ENCODE data around the gene KLK15. TPM values are rescaled to one million over a fixed set of nuclear protein-coding genes. Genes with fewer than 3 reads are reported as not detected.

Gene KLK15
- total RNA-seq, 4 donors from 2014 or later = not detected

DNA sequence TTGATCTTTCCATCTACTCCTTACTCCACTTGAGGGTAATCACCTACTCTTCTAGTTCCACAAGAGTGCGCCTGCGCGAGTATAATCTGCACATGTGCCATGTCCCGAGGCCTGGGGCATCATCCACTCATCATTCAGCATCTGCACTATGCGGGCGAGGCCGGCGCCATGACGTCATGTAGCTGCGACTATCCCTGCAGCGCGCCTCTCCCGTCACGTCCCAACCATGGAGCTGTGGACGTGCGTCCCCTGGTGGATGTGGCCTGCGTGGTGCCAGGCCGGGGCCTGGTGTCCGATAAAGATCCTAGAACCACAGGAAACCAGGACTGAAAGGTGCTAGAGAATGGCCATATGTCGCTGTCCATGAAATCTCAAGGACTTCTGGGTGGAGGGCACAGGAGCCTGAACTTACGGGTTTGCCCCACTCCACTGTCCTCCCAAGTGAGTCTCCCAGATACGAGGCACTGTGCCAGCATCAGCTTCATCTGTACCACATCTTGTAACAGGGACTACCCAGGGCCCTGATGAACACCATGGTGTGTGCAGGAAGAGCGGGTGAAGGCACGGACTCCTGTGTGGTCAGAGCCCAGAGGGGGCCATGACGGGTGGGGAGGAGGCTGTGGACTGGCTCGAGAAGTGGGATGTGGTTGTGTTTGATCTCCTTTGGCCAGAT lies 37.2 kb upstream of the KLK15 start:
- Histone ChIP-seq H3K27ac (replicated peaks in 1 of 4) (no peak overlapping the region), H3K4me3 (no peak overlapping the region), H3K36me3 (no peaks in the 10 kb centered on the region), H3K9me3 (no peaks in the 10 kb centered on the region), H3K4me1 (no peaks in the 10 kb centered on the region), H3K27me3 (peaks cover 0 to 89% (median 0%) of the 10 kb centered on the region in 4 donors)
- 59% methylated on average over 20 of the region's 26 CpGs for WGBS
- intact Hi-C loops (cut with DNase I) = no loop called here
- no peak for DNase-seq (ENCODE audit: extremely low spot score)
- TF ChIP-seq POLR2AphosphoS5 (IDR thresholded peaks at IDR 0.05) = no peak
- no peak for TF ChIP-seq POLR2A (IDR thresholded peaks at IDR 0.05; ENCODE audit: low read depth)
- TF ChIP-seq, protein P1, sequence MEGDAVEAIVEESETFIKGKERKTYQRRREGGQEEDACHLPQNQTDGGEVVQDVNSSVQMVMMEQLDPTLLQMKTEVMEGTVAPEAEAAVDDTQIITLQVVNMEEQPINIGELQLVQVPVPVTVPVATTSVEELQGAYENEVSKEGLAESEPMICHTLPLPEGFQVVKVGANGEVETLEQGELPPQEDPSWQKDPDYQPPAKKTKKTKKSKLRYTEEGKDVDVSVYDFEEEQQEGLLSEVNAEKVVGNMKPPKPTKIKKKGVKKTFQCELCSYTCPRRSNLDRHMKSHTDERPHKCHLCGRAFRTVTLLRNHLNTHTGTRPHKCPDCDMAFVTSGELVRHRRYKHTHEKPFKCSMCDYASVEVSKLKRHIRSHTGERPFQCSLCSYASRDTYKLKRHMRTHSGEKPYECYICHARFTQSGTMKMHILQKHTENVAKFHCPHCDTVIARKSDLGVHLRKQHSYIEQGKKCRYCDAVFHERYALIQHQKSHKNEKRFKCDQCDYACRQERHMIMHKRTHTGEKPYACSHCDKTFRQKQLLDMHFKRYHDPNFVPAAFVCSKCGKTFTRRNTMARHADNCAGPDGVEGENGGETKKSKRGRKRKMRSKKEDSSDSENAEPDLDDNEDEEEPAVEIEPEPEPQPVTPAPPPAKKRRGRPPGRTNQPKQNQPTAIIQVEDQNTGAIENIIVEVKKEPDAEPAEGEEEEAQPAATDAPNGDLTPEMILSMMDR (IDR thresholded peaks at IDR 0.05) = no peak
- TF ChIP-seq EP300 (IDR thresholded peaks at IDR 0.05) = no peak

GRCh38 chr19:50869479-50869878 lies 36.1 kb upstream of the KLK15 start:
- no peak overlapping the region for H3K4me3 ChIP-seq
- H3K9me3 ChIP-seq = no peaks in the 10 kb centered on the region
- peaks cover 0 to 79% (median 0%) of the 10 kb centered on the region in 4 donors for H3K27me3 ChIP-seq
- H3K27ac ChIP-seq (replicated peaks in 1 of 4) = no peak overlapping the region
- H3K4me1 ChIP-seq = no peaks in the 10 kb centered on the region
- H3K36me3 ChIP-seq = no peaks in the 10 kb centered on the region
- intact Hi-C loops (cut with DNase I) = no loop called here
- no peak for TF ChIP-seq POLR2AphosphoS5 (IDR thresholded peaks at IDR 0.05)
- TF ChIP-seq POLR2A (IDR thresholded peaks at IDR 0.05; ENCODE audit: low read depth) = no peak
- TF ChIP-seq EP300 (IDR thresholded peaks at IDR 0.05) = no peak
- TF ChIP-seq, protein P1 (IDR thresholded peaks at IDR 0.05) = no peak
- DNase-seq (ENCODE audit: extremely low spot score) = no peak
- 86% methylated on average over 4 of the region's 4 CpGs for WGBS

- no peak for DNase-seq (ENCODE audit: extremely low spot score)
- Histone ChIP-seq H3K9me3 (no peaks in the 10 kb centered on the region), H3K4me3 (no peak overlapping the region), H3K4me1 (no peaks in the 10 kb centered on the region), H3K27ac (replicated peaks in 1 of 4) (no peak overlapping the region), H3K27me3 (peaks cover 0 to 75% (median 10%) of the 10 kb centered on the region in 4 donors), H3K36me3 (no peaks in the 10 kb centered on the region)
- TF ChIP-seq POLR2A (IDR thresholded peaks at IDR 0.05; ENCODE audit: low read depth) = no peak
- no peak for TF ChIP-seq POLR2AphosphoS5 (IDR thresholded peaks at IDR 0.05)
- TF ChIP-seq, protein P1 (IDR thresholded peaks at IDR 0.05) = no peak
- no peak for TF ChIP-seq EP300 (IDR thresholded peaks at IDR 0.05)
- WGBS = 71% methylated on average over 7 of the region's 7 CpGs
- intact Hi-C loops (cut with DNase I) = no loop called here
Measured at GRCh38 chr19:50861496-50862286, 28.3 kb upstream of the KLK15 start.

GRCh38 chr19:50861010-50861409 lies 27.6 kb upstream of the KLK15 start:
- intact Hi-C loops (cut with DNase I) = no loop called here
- H3K27ac ChIP-seq (replicated peaks in 1 of 4) = no peak overlapping the region
- no peaks in the 10 kb centered on the region for H3K4me1 ChIP-seq
- H3K4me3 ChIP-seq = no peak overlapping the region
- no peak for TF ChIP-seq POLR2A (IDR thresholded peaks at IDR 0.05; ENCODE audit: low read depth)
- no peak for TF ChIP-seq EP300 (IDR thresholded peaks at IDR 0.05)
- no peak for TF ChIP-seq POLR2AphosphoS5 (IDR thresholded peaks at IDR 0.05)
- TF ChIP-seq, protein P1 (IDR thresholded peaks at IDR 0.05) = no peak
- DNase-seq (ENCODE audit: extremely low spot score) = no peak
- peaks cover 0 to 75% (median 10%) of the 10 kb centered on the region in 4 donors for H3K27me3 ChIP-seq
- no peaks in the 10 kb centered on the region for H3K9me3 ChIP-seq
- no peaks in the 10 kb centered on the region for H3K36me3 ChIP-seq
- 74% methylated on average over 5 of the region's 5 CpGs for WGBS

Measured in esophagus muscularis mucosa (tissue), 4 donors.